ENCODE data around the gene NKAIN2. TPM values are rescaled to one million over a fixed set of nuclear protein-coding genes. Genes with fewer than 3 reads are reported as not detected.
A peak's percentile ranks its signal among the peaks of the same experiment; 100 is the strongest.
"Not testable (repeated sequence)": the region's sequence is repeated elsewhere in the genome, so short reads cannot be mapped to it uniquely, and the experiment has no call there.

Gene NKAIN2
- total RNA-seq, 1 experiment from 2014 or later = not detected

GRCh38 chr6:123994891-123995635 is 191.4 kb downstream of the NKAIN2 start:
- no peak for DNase-seq
- Histone ChIP-seq H3K4me3 (no peak overlapping the region), H3K27me3 (no peaks in the 10 kb centered on the region), H3K36me3 (no peaks in the 10 kb centered on the region), H3K27ac (no peak overlapping the region), H3K9me3 (replicated peaks) (no peaks in the 10 kb centered on the region), H3K4me1 (no peaks in the 10 kb centered on the region; the same call in 1 of the 2 replicates)

GRCh38 chr6:123997223-123997622 is 193.6 kb downstream of the NKAIN2 start:
- Histone ChIP-seq H3K9me3 (replicated peaks) (no peaks in the 10 kb centered on the region), H3K36me3 (no peaks in the 10 kb centered on the region), H3K4me1 (no peaks in the 10 kb centered on the region; the same call in 1 of the 2 replicates), H3K27me3 (no peaks in the 10 kb centered on the region), H3K4me3 (no peak overlapping the region), H3K27ac (no peak overlapping the region)
- peak; percentile 41 to 63 for DNase-seq

- no peak overlapping the region for H3K27ac ChIP-seq
- no peaks in the 10 kb centered on the region for H3K36me3 ChIP-seq
- no peak for DNase-seq
- H3K27me3 ChIP-seq = no peaks in the 10 kb centered on the region
- no peak overlapping the region for H3K4me3 ChIP-seq
- H3K9me3 ChIP-seq (replicated peaks) = no peaks in the 10 kb centered on the region
- H3K4me1 ChIP-seq = no peaks in the 10 kb centered on the region
Measured at GRCh38 chr6:124002377-124003081, 198.9 kb downstream of the NKAIN2 start.

- H3K36me3 ChIP-seq = no peaks in the 10 kb centered on the region
- H3K4me3 ChIP-seq = no peak overlapping the region
- H3K4me1 ChIP-seq = no peaks in the 10 kb centered on the region
- H3K27me3 ChIP-seq = no peaks in the 10 kb centered on the region
- H3K9me3 ChIP-seq (replicated peaks) = no peaks in the 10 kb centered on the region
- no peak for DNase-seq
- no peak overlapping the region for H3K27ac ChIP-seq
Measured at GRCh38 chr6:124007266-124007665, 203.6 kb downstream of the NKAIN2 start.

GRCh38 chr6:124008000-124008987 is 204.6 kb downstream of the NKAIN2 start:
- H3K4me1 ChIP-seq = no peaks in the 10 kb centered on the region
- no peaks in the 10 kb centered on the region for H3K36me3 ChIP-seq
- no peaks in the 10 kb centered on the region for H3K27me3 ChIP-seq
- H3K27ac ChIP-seq = no peak overlapping the region
- no peak for DNase-seq
- H3K9me3 ChIP-seq (replicated peaks) = no peaks in the 10 kb centered on the region
- no peak overlapping the region for H3K4me3 ChIP-seq

GRCh38 chr6:124008988-124009765 is 205.5 kb downstream of the NKAIN2 start:
- H3K4me1 ChIP-seq = no peaks in the 10 kb centered on the region
- no peaks in the 10 kb centered on the region for H3K9me3 ChIP-seq (replicated peaks)
- no peaks in the 10 kb centered on the region for H3K36me3 ChIP-seq
- no peak overlapping the region for H3K4me3 ChIP-seq
- no peak for DNase-seq
- H3K27me3 ChIP-seq = no peaks in the 10 kb centered on the region
- H3K27ac ChIP-seq = no peak overlapping the region

- no peaks in the 10 kb centered on the region for H3K4me1 ChIP-seq
- H3K4me3 ChIP-seq = no peak overlapping the region
- no peaks in the 10 kb centered on the region for H3K27me3 ChIP-seq
Measured at GRCh38 chr6:124010574-124010973, 206.9 kb downstream of the NKAIN2 start.

GRCh38 chr6:124011180-124011579 is 207.5 kb downstream of the NKAIN2 start:
- no peak overlapping the region for H3K27ac ChIP-seq
- DNase-seq = no peak
- H3K4me1 ChIP-seq = no peaks in the 10 kb centered on the region
- H3K9me3 ChIP-seq (replicated peaks) = no peaks in the 10 kb centered on the region
- no peaks in the 10 kb centered on the region for H3K27me3 ChIP-seq
- no peak overlapping the region for H3K4me3 ChIP-seq
- no peaks in the 10 kb centered on the region for H3K36me3 ChIP-seq

More at GRCh38 chr6:124010574-124010973, 206.9 kb downstream of the NKAIN2 start:
- H3K27ac ChIP-seq = no peak overlapping the region
- no peak for DNase-seq
- no peaks in the 10 kb centered on the region for H3K9me3 ChIP-seq (replicated peaks)
- H3K36me3 ChIP-seq = no peaks in the 10 kb centered on the region

GRCh38 chr6:124022051-124022450 is 218.4 kb downstream of the NKAIN2 start:
- not testable (repeated sequence) for H3K27me3 ChIP-seq; H3K4me1 ChIP-seq; H3K4me3 ChIP-seq; DNase-seq; H3K9me3 ChIP-seq (replicated peaks); H3K36me3 ChIP-seq; H3K27ac ChIP-seq

GRCh38 chr6:124022641-124023040 is 219.0 kb downstream of the NKAIN2 start:
- no peaks in the 10 kb centered on the region for H3K4me1 ChIP-seq
- no peaks in the 10 kb centered on the region for H3K27me3 ChIP-seq
- H3K4me3 ChIP-seq = no peak overlapping the region
- no peak for DNase-seq
- H3K9me3 ChIP-seq (replicated peaks) = no peaks in the 10 kb centered on the region
- no peaks in the 10 kb centered on the region for H3K36me3 ChIP-seq
- no peak overlapping the region for H3K27ac ChIP-seq

GRCh38 chr6:124026694-124027093 is 223.0 kb downstream of the NKAIN2 start:
- H3K9me3 ChIP-seq (replicated peaks) = no peaks in the 10 kb centered on the region
- no peaks in the 10 kb centered on the region for H3K27me3 ChIP-seq
- H3K4me1 ChIP-seq = no peaks in the 10 kb centered on the region
- no peak overlapping the region for H3K4me3 ChIP-seq
- H3K36me3 ChIP-seq = no peaks in the 10 kb centered on the region
- DNase-seq = no peak
- H3K27ac ChIP-seq = no peak overlapping the region

GRCh38 chr6:124027392-124027791 is 223.7 kb downstream of the NKAIN2 start:
- no peak overlapping the region for H3K4me3 ChIP-seq
- no peaks in the 10 kb centered on the region for H3K4me1 ChIP-seq
- no peaks in the 10 kb centered on the region for H3K36me3 ChIP-seq
- no peaks in the 10 kb centered on the region for H3K9me3 ChIP-seq (replicated peaks)
- peak in 1 of 2 experiments; percentile 3 for DNase-seq
- no peaks in the 10 kb centered on the region for H3K27me3 ChIP-seq
- H3K27ac ChIP-seq = no peak overlapping the region

- no peaks in the 10 kb centered on the region for H3K27me3 ChIP-seq
- no peak for DNase-seq
Measured at GRCh38 chr6:124028117-124028516, 224.5 kb downstream of the NKAIN2 start.

GRCh38 chr6:124029567-124029966 is 225.9 kb downstream of the NKAIN2 start:
- Histone ChIP-seq H3K36me3 (no peaks in the 10 kb centered on the region), H3K27me3 (no peaks in the 10 kb centered on the region), H3K9me3 (replicated peaks) (no peaks in the 10 kb centered on the region), H3K27ac (no peak overlapping the region), H3K4me3 (no peak overlapping the region), H3K4me1 (no peaks in the 10 kb centered on the region)
- DNase-seq = no peak

More at GRCh38 chr6:124028117-124028516, 224.5 kb downstream of the NKAIN2 start:
- Histone ChIP-seq H3K36me3 (no peaks in the 10 kb centered on the region), H3K27ac (no peak overlapping the region), H3K4me3 (no peak overlapping the region), H3K4me1 (no peaks in the 10 kb centered on the region), H3K9me3 (replicated peaks) (no peaks in the 10 kb centered on the region)

Measured in SJCRH30 (cell line).